K562 (cell line): Measurements from ENCODE around the gene CTDSP2. TPM values are rescaled to one million over a fixed set of nuclear protein-coding genes. Genes with fewer than 3 reads are reported as not detected.

Experiments used
- ATAC-seq: fragments of 200-7000 bp; cut with Tn5 transposase; 3 replicates; pipeline ENCODE4 v1.9.1; 2020; ENCODE audit warnings: moderate library complexity
- BruUV-seq: library from RNA; stranded (reverse); fragments of 400-500 nt; replicated peaks from 2 replicates; lab custom pipeline; 2021; lab: Mats Ljungman, UMichigan
- CTCF ChIA-PET: fragments of 300-600 bp; formaldehyde crosslinking; extraction: SDS; loops from one replicate; lab custom pipeline; 2021; ENCODE audit warnings: low intra/inter-chr PET ratio; lab: Yijun Ruan, JAX
- POLR2A ChIA-PET: fragments of 300-600, 350-650 bp; sonication (Branson Sonifier 250); formaldehyde crosslinking; extraction: SDS; loops from one replicate; lab custom pipeline; 2021; ENCODE audit warnings: antibody characterized with exemption, inconsistent platforms; lab: Yijun Ruan, JAX
- DNase-seq, 4 experiments: peaks; one replicate each; pipeline versions ENCODE4 v3.0.0 to v3.0.0-alpha.2; 2011 to 2018; ENCODE audit warnings: low spot score in 3 of 4, mixed read lengths in 3 of 4; ENCODE audit errors: extremely low read depth in 1 of 4
- FAIRE-seq: peaks from 2 replicates; lab custom pipeline; 2011; peaks lifted over from hg19 to GRCh38; lab: Jason Lieb, UNC
- H2AFZ ChIP-seq: 2 replicates; pipeline ENCODE4 v1.6.0; 2011; ENCODE audit warnings: low read depth, low read length, control low read depth, inconsistent platforms
- H3K27ac ChIP-seq: fragments of 200-600 bp; 3 replicates; pipeline ENCODE4 v1.8.0; 2011; ENCODE audit warnings: low read depth, mild to moderate bottlenecking, control low read depth, inconsistent platforms, low read length, moderate library complexity, mixed read lengths; ENCODE audit errors: extremely low read depth
- H3K27me3 ChIP-seq, 2 experiments: fragments of 300-600 bp in 1 of 2; 2 replicates in 1 of 2; 3 replicates in 1 of 2; pipeline versions ENCODE4 v1.6.0 to v1.8.0; 2011; ENCODE audit warnings: inconsistent platforms in 2 of 2, low read length in 2 of 2, mild to moderate bottlenecking in 1 of 2, mixed read lengths in 1 of 2, moderate library complexity in 1 of 2; ENCODE audit not compliant: control insufficient read depth in 2 of 2, insufficient read depth in 2 of 2
- H3K36me3 ChIP-seq: fragments of 300-600 bp; 3 replicates; pipeline ENCODE4 v1.8.0; 2011; ENCODE audit warnings: mild to moderate bottlenecking, low read length, inconsistent platforms; ENCODE audit not compliant: control insufficient read depth, insufficient read depth
- H3K4me1 ChIP-seq, 2 experiments: fragments of 200-600 bp in 1 of 2; replicated peaks in 1 of 2; 2 replicates in 1 of 2; 3 replicates in 1 of 2; pipeline versions ENCODE4 v1.5.1 to v1.8.0; 2011; ENCODE audit warnings: inconsistent platforms in 2 of 2, low read length in 2 of 2, mild to moderate bottlenecking in 1 of 2, mixed read lengths in 1 of 2, moderate library complexity in 1 of 2; ENCODE audit not compliant: control insufficient read depth in 2 of 2, insufficient read depth in 2 of 2
- H3K4me2 ChIP-seq: 2 replicates; pipeline ENCODE4 v1.6.1; 2011; ENCODE audit warnings: low read length, control low read depth, inconsistent platforms, mixed read lengths; ENCODE audit not compliant: insufficient read depth
- H3K4me3 ChIP-seq: fragments of 200-600 bp; sonication (generic), shearing (Covaris generic); 2 replicates; pipeline ENCODE4 v1.5.1; 2016; ENCODE audit warnings: control low read depth, inconsistent platforms
- H3K79me2 ChIP-seq: fragments of 200-600 bp; 3 replicates; pipeline ENCODE4 v1.8.0; 2011; ENCODE audit warnings: low read length, inconsistent platforms; ENCODE audit not compliant: control insufficient read depth, insufficient read depth
- H3K9ac ChIP-seq, 2 experiments: 2 replicates each; pipeline versions ENCODE4 v1.6.0 to v1.6.1; 2011; ENCODE audit warnings: low read depth in 2 of 2, low read length in 2 of 2, control low read depth in 1 of 2, inconsistent platforms in 1 of 2, mild to moderate bottlenecking in 1 of 2, mixed read lengths in 1 of 2; ENCODE audit not compliant: insufficient read depth in 1 of 2
- H3K9me1 ChIP-seq: one replicate; pipeline ENCODE4 v1.6.0; 2011; ENCODE audit warnings: inconsistent platforms, mild to moderate bottlenecking, low read length, moderate library complexity; ENCODE audit not compliant: control insufficient read depth, insufficient read depth
- H3K9me3 ChIP-seq: replicated peaks from 2 replicates; pipeline ENCODE4 v1.5.1; 2011; ENCODE audit warnings: low read depth, low read length, inconsistent platforms; ENCODE audit not compliant: control insufficient read depth, insufficient read depth
- H4K20me1 ChIP-seq: replicated peaks from 2 replicates; pipeline ENCODE4 v1.6.1; 2011; ENCODE audit warnings: low read length, inconsistent platforms, mixed read lengths; ENCODE audit not compliant: control insufficient read depth, insufficient read depth
- DDX20 ChIP-seq: fragments of 450-650 bp; IDR thresholded peaks from 2 replicates; pipeline ENCODE4 v1.6.1; 2016; ENCODE audit warnings: missing genetic modification characterization, low read depth, mild to moderate bottlenecking, missing compliant biosample characterization, moderate library complexity
- ELF1 ChIP-seq: fragments of 200-800 bp; sonication (Bioruptor generic); IDR thresholded peaks from 2 replicates; pipeline ENCODE4 v1.6.1; 2016; ENCODE audit warnings: missing genetic modification characterization, missing compliant biosample characterization
- GATAD2A ChIP-seq: fragments of 450-650 bp; IDR thresholded peaks from 2 replicates; pipeline ENCODE4 v1.6.1; 2017
- MCM2 ChIP-seq: fragments of 450-650 bp; IDR thresholded peaks from 2 replicates; pipeline ENCODE4 v1.6.1; 2017; ENCODE audit warnings: low read depth, mild to moderate bottlenecking
- MCM7 ChIP-seq, 2 experiments: fragments of 450-650 bp; IDR thresholded peaks; 2 replicates each; pipeline ENCODE4 v1.6.1; 2016 to 2018
- NFIC ChIP-seq: fragments of 450-650 bp; IDR thresholded peaks from 2 replicates; pipeline ENCODE4 v1.6.1; 2017; ENCODE audit warnings: mild to moderate bottlenecking, inconsistent platforms
- TFE3 ChIP-seq: fragments of 450-650 bp; formaldehyde crosslinking; IDR thresholded peaks from 2 replicates; pipeline ENCODE4 v1.4.0; 2020; ENCODE audit warnings: mild to moderate bottlenecking, mixed read lengths
- ZNF175 ChIP-seq: fragments of 200-800 bp; sonication (Bioruptor generic); IDR thresholded peaks from 2 replicates; pipeline ENCODE4 v1.6.1; 2016; ENCODE audit warnings: low read depth, mild to moderate bottlenecking, missing genetic modification characterization, missing compliant biosample characterization
- WGBS: fragments of 100-300 bp; shearing (Covaris generic); methylation state at CpG from one replicate; pipeline ENCODE4 v1.1.6; 2016; ENCODE audit warnings: low coverage, mixed read lengths; ENCODE audit not compliant: insufficient coverage; ENCODE audit errors: missing lambda C conversion rate; 5-methylcytosine and 5-hydroxymethylcytosine counted together
- in situ Hi-C: fragments of 300-500 bp; cut with MboI; formaldehyde crosslinking; loops from 4 replicates; pipeline ENCODE4 v1.15.0; 2018; ENCODE audit warnings: inconsistent platforms, mixed read lengths
- intact Hi-C: fragments of 100-400 bp; cut with micrococcal nuclease; formaldehyde crosslinking; loops from 2 replicates; pipeline ENCODE4 v1.14.2; 2022
- polyA plus RNA-seq, 8 experiments: library from polyadenylated mRNA; depleted of rRNA in 4 of 8; stranded (reverse) in 5 of 8; unstranded in 3 of 8; fragments of >200 nt; fragmentation: Nextera tagmentation in 2 of 8; fragmentation: Illumina TruSeq in 1 of 8; extraction: Ambion mirVana in 2 of 8; extraction: Trizol in 1 of 8; gene quantifications; 2 replicates each; pipeline versions ENCODE4 v1.2.1 to v1.2.3, GENCODE V29; 2011 to 2014; ENCODE audit warnings: inconsistent platforms in 1 of 8, missing spikeins in 1 of 8
- total RNA-seq, 7 experiments: library from RNA; depleted of rRNA in 6 of 7; stranded (reverse); fragments of >200 nt in 6 of 7; fragmentation: Illumina TruSeq in 2 of 7; extraction: Trizol in 2 of 7; gene quantifications; 2 replicates each; pipeline versions ENCODE4 v1.2.1 to v1.2.3, GENCODE V29; 2011 to 2021; ENCODE audit warnings: low replicate concordance in 1 of 7

CTDSP2 gene
- total and polyA plus RNA-seq, 9 of the 15 experiments (the other 6 are each of a cell fraction or from before 2014, with no cell fraction given), result 20.4 to 108 (median 47.7) TPM

- FAIRE-seq (no peak), DNase-seq (no peak), ATAC-seq (no peak)
- in situ Hi-C loops, result loop anchor here (5.0 kb wide), 1 partner anchor 81 kb away; no protein-coding TSS in a partner anchor
- Histone ChIP-seq H3K36me3 (peaks cover 85% of the 10 kb centered on the region), H3K4me1 (peaks cover under 1 to 4% of the 10 kb centered on the region in 2 experiments; a peak in 2 of 5 replicates), H3K79me2 (peaks cover 22% of the 10 kb centered on the region), H3K4me2 (no peak overlapping the region), H3K9ac (no peak overlapping the region), H3K27me3 (no peaks in the 10 kb centered on the region), H4K20me1 (peaks cover 28% of the 10 kb centered on the region), H3K9me1 (no peaks in the 10 kb centered on the region), H2AFZ (no peak overlapping the region), H3K27ac (no peak overlapping the region), H3K4me3 (no peak overlapping the region), H3K9me3 (no peaks in the 10 kb centered on the region)
- TF ChIP-seq DDX20 (tag) (no peak), GATAD2A (no peak), ZNF175 (no peak), MCM7 (IDR thresholded peaks at IDR 0.05) (no peak), NFIC (no peak), MCM2 (no peak)
- intact Hi-C loops, result no loop called here
- 88% methylated on average over 2 of the region's 2 CpGs for WGBS
- ChIA-PET CTCF (no interaction called here), POLR2A (no interaction called here)
- no TSS peak for BruUV-seq
Observed at GRCh38 chr12:57826400-57826799, 20.1 kb downstream of the CTDSP2 start.

GRCh38 chr12:57825451-57825850 is 21.1 kb downstream of the CTDSP2 start:
- Histone ChIP-seq H3K4me1 (no peaks in the 10 kb centered on the region), H3K4me3 (no peak overlapping the region), H3K9me1 (no peaks in the 10 kb centered on the region), H3K9me3 (no peaks in the 10 kb centered on the region), H3K27me3 (no peaks in the 10 kb centered on the region), H3K79me2 (peaks cover 14% of the 10 kb centered on the region), H3K9ac (no peak overlapping the region), H3K36me3 (peaks cover 87% of the 10 kb centered on the region), H2AFZ (no peak overlapping the region), H3K27ac (no peak overlapping the region), H3K4me2 (no peak overlapping the region), H4K20me1 (peaks cover 25% of the 10 kb centered on the region)
- 96% methylated on average over 2 of the region's 2 CpGs for WGBS
- ChIA-PET CTCF (no interaction called here), POLR2A (interaction anchor here (0.6 to 1.4 kb wide), 4 partner anchors 10 to 169 kb away, joined by 3 to 5 read pairs (median 4); no protein-coding TSS in a partner anchor)
- in situ Hi-C loops, result loop anchor here (5.0 kb wide), 1 partner anchor 82 kb away; no protein-coding TSS in a partner anchor
- intact Hi-C loops, result no loop called here
- no peak for FAIRE-seq
- peak; percentile 53 for TF ChIP-seq TFE3 (CRISPR knock-in tag)
- no peak for TF ChIP-seq ELF1 (tag)
- BruUV-seq, result no TSS peak
- ATAC-seq, result no peak
- DNase-seq, result no peak
